Activated naive CD8-positive, alpha-beta T cell treated with anti-CD3 and anti-CD28 coated beads for 36 hours (primary cell): ENCODE results near the gene KSR1. TPM values are rescaled to one million over a fixed set of nuclear protein-coding genes. Genes with fewer than 3 reads are reported as not detected.
A peak's percentile ranks its signal among the peaks of the same experiment; 100 is the strongest.
"Not testable (repeated sequence)": the region's sequence is repeated elsewhere in the genome, so short reads cannot be mapped to it uniquely, and the experiment has no call there.

Experiments used
- DNase-seq: peaks from one replicate; pipeline ENCODE4 v3.0.0; 2021
- H3K27ac Mint-ChIP-seq: one replicate; pipeline ENCODE4 v1.8.0; 2022; ENCODE audit warnings: mild to moderate bottlenecking, moderate library complexity, mixed read lengths
- H3K27me3 Mint-ChIP-seq: one replicate; pipeline ENCODE4 v1.8.0; 2022; ENCODE audit warnings: mild to moderate bottlenecking, mixed read lengths
- H3K36me3 Mint-ChIP-seq: one replicate; pipeline ENCODE4 v1.8.0; 2021; ENCODE audit warnings: mild to moderate bottlenecking, mixed read lengths
- H3K4me1 Mint-ChIP-seq: one replicate; pipeline ENCODE4 v1.8.0; 2021; ENCODE audit warnings: mixed read lengths
- H3K4me3 Mint-ChIP-seq: one replicate; pipeline ENCODE4 v1.8.0; 2022; ENCODE audit warnings: mild to moderate bottlenecking, moderate library complexity, mixed read lengths
- H3K9me3 Mint-ChIP-seq: one replicate; pipeline ENCODE4 v1.8.0; 2022; ENCODE audit warnings: mixed read lengths
- total RNA-seq, 2 experiments: library from RNA; stranded (reverse); gene quantifications; one replicate each; pipeline ENCODE4 v1.2.3, GENCODE V29; 2021

The KSR1 gene
- total RNA-seq: 10 to 100 TPM; 58.9 to 62.5 TPM

DNA sequence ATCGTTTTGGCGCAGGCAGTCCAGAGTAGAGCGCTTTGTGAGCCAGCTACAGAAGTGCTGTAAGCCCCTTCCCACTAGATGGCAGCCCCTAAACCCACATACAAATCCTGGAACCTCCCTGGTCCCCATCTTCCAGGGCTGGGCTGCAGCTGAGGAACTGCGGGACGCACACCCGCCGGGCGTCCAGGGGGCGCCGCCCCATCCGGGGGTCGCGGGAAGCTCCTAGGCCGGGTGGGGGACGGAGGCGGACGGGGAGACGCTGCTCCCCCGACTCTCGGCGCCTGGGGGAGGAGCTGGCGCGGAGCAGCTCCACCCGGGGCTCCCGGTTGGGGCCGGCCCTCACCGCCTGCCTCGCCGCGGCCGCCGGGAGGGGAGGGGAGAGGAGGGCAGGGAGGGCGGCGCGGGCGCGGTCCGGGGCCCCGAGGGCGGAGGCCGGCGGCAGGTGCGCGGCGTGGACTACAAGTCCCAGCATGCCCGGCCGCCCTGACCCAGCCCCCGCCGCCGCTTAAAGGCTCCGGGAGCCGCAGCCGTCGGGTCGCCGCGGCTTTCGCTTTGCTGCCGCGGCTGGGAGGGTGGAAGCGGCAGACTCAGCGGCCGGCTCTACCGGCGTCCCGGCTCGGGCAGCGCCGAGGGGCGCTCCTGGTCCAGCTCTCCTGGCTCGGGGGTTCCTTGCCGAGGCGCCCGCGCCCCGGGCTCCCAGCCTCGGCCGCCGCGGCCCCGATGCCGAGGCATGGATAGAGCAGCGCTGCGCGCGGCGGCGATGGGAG lies at the start of gene KSR1:
Gene KSR1, plus strand, starts transcription at position 535 of the 767 bp plus-strand sequence. Its CDS starts 196 bp downstream, at position 731.
- H3K27me3 Mint-ChIP-seq: no peaks in the 10 kb centered on the region
- peak within 1 kb of the TSS; percentile 97 for H3K4me3 Mint-ChIP-seq
- no peaks in the 10 kb centered on the region for H3K9me3 Mint-ChIP-seq
- DNase-seq: peak; percentile 88
- peaks cover 36% of the 10 kb centered on the region for H3K4me1 Mint-ChIP-seq
- H3K36me3 Mint-ChIP-seq: peaks cover 13% of the 10 kb centered on the region
- H3K27ac Mint-ChIP-seq: peak within 1 kb of the TSS; percentile 78

DNA sequence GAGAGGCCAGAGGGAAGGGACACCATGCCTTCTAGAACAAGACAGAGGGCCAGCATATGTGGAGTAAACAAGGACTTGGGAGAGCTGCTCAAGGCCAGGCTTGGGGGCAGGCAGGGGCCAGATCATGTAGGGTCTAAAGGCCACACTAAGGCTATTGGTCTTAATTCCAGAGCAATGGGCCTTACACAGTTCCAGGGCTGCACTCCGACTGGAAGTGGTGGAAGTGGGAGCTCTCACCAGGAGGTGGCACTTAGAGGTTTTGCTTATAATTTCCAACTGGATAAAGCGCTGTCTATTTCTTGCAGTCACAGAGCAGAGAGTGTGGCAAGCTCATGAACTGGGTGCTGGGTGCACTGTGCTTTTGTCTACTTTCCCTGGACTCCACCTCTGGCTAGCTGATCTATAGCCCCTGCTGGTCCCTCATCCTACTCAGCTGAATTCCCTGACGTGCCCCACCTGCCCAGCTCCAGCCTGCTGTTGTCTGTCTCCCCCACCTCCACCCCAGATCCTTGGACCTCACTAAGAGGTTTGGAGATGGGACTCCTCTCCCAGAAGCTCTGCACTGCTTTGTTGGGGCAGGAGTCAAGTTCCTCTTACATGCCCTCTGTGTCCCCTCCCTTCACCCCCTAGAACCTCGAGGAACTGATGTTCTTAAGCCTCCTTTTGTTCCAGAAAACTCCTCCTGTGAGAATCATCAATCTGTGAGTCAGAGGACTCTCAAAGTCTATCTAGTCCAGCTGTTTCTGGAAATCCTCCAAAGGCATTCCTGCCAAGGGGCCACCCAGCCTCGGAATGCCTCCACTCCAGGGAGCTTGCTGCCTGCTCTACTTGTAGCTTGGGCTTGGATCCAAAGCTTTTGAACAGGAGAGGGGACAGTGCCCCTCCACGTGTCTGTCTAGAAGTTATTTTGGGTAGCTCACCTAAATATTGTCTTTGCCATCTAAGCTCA lies 48.1 kb upstream of the KSR1 start:
- H3K4me1 Mint-ChIP-seq: no peaks in the 10 kb centered on the region
- no peaks in the 10 kb centered on the region for H3K9me3 Mint-ChIP-seq
- no peak for DNase-seq
- H3K27ac Mint-ChIP-seq: no peak overlapping the region
- no peaks in the 10 kb centered on the region for H3K36me3 Mint-ChIP-seq
- H3K4me3 Mint-ChIP-seq: no peak overlapping the region
- peaks cover 8% of the 10 kb centered on the region for H3K27me3 Mint-ChIP-seq

DNA sequence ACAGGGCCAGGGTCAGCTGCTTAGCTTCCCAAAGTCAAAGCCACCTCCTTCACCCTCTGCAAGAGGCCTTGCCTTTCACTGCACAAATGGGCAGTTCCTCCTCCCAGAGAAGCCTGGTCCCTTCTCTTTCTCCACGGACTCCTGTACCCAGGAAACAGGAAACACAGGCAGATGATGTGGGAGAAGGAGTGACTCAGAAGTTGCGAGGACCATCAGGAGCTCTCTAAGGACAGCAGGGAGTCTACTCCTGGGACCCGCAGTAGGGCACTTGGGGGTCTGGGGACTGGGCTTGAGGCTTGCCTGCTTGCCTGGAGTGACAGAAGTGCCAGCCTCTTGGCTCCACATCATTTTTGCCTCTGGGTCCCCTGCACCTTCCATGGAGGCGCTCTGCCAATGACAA lies 47.4 kb upstream of the KSR1 start:
- DNase-seq: no peak
- Mint-ChIP-seq H3K4me3 (no peak overlapping the region), H3K27ac (no peak overlapping the region), H3K9me3 (no peaks in the 10 kb centered on the region), H3K36me3 (no peaks in the 10 kb centered on the region), H3K27me3 (peaks cover 8% of the 10 kb centered on the region), H3K4me1 (no peaks in the 10 kb centered on the region)

DNA sequence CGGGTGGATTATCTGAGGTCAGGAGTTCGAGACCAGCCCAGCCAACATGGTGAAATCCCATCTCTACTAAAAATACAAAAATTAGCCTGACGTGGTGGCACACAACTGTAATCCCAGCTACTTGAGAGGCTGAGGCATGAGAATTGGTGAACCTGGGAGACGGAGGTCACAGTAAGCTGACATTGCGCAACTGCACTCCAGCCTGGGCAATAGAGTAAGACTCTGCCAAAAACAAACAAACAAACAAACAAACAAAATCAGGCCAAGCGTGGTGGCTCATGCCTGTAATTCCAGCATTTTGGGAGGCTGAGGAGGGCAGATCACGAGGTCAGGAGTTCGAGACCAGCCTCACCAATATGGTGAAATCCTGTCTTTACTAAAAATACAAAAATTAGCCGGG lies 44.1 kb upstream of the KSR1 start:
- not testable (repeated sequence) for H3K36me3 Mint-ChIP-seq, H3K4me1 Mint-ChIP-seq, H3K9me3 Mint-ChIP-seq, H3K27ac Mint-ChIP-seq, H3K27me3 Mint-ChIP-seq, H3K4me3 Mint-ChIP-seq, DNase-seq

DNA sequence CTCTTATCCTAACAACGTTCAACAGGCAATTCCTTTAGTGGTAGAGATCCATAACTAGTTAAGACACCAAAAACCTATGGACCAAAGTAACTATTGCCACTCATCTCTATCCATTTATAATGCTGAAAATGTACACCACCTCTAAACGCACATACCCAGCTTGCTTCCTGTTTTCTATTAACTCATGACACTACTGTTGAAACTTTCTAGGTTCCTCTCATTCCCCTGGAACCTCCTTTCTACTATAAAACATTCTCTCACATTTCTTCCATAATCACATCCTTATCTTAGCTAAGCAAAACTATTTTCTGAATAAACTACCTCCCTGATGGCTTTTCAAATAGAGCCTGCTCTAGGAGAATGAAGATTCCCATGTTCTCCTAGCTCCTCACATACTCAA lies 42.9 kb upstream of the KSR1 start:
- Mint-ChIP-seq H3K9me3 (no peaks in the 10 kb centered on the region), H3K4me1 (no peaks in the 10 kb centered on the region)

DNA sequence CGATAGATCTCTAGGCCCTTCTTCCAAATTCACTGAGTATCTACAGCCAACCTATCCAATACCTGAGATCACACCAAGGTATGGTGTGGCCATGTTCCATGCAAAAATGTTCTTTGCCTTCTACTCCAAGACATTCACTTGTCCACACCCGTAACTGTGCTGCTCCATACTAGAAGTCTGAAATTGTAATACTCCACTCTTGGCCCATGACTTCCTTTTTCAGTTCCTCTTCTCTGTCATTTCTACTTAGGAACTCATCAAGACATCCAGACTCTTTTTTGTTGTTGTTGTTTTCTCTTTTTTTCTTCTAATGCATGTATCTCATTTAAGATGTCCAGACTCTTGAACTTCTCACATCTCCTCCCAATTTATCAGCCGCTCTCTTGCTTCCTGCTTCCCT lies 42.5 kb upstream of the KSR1 start:
- no peak for DNase-seq
- H3K27ac Mint-ChIP-seq: no peak overlapping the region
- H3K36me3 Mint-ChIP-seq: no peaks in the 10 kb centered on the region
- no peaks in the 10 kb centered on the region for H3K4me1 Mint-ChIP-seq
- H3K9me3 Mint-ChIP-seq: no peaks in the 10 kb centered on the region
- no peak overlapping the region for H3K4me3 Mint-ChIP-seq
- peaks cover 8% of the 10 kb centered on the region for H3K27me3 Mint-ChIP-seq

More for the DNA sequence above, 42.9 kb upstream of the KSR1 start:
- Mint-ChIP-seq H3K27ac (no peak overlapping the region), H3K4me3 (no peak overlapping the region), H3K27me3 (peaks cover 8% of the 10 kb centered on the region), H3K36me3 (no peaks in the 10 kb centered on the region)
- DNase-seq: no peak

DNA sequence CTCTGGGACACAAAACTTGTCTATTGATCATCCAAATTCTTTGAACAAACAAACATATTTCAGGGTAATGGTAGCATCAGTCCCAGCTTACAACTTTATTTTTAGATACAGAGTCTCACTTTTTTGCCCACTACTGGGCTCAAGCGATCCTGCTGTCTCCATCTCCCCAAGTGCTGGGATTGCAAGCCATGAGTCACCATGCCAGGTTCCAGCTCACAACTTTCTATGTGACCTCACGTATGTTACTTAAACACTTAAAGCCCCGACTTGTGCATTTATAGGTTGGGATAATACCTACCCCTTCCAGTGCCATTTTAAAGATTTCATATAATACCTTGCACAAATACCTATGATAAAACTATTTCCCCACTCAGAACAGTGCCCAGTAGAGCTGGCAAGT lies 42.0 kb upstream of the KSR1 start:
- Mint-ChIP-seq H3K27ac (no peak overlapping the region), H3K36me3 (no peaks in the 10 kb centered on the region), H3K4me3 (no peak overlapping the region), H3K27me3 (peaks cover 8% of the 10 kb centered on the region), H3K9me3 (no peaks in the 10 kb centered on the region), H3K4me1 (no peaks in the 10 kb centered on the region)
- DNase-seq: no peak

DNA sequence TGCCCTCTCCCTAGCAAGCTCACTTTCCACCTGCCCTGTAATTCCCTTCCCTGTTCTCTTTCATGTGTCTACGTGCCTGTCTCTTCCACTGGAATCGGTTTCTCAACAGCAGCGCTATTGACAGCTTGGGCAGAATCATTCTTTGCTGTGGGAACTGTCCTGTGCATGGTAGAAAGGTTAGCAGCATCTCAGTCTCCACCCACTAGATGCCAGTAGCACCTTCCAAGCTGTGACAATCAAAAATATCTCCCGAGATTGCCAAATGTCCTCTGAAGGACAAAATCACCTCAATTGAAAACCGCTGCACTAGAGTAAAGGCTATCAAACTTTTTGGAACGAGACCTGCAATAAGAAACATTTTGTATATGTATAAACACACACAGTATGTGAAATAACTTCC lies 41.6 kb upstream of the KSR1 start:
- H3K27ac Mint-ChIP-seq: no peak overlapping the region
- H3K9me3 Mint-ChIP-seq: no peaks in the 10 kb centered on the region
- no peak for DNase-seq
- no peaks in the 10 kb centered on the region for H3K4me1 Mint-ChIP-seq
- H3K36me3 Mint-ChIP-seq: no peaks in the 10 kb centered on the region
- H3K27me3 Mint-ChIP-seq: peaks cover 5% of the 10 kb centered on the region
- H3K4me3 Mint-ChIP-seq: no peak overlapping the region

DNA sequence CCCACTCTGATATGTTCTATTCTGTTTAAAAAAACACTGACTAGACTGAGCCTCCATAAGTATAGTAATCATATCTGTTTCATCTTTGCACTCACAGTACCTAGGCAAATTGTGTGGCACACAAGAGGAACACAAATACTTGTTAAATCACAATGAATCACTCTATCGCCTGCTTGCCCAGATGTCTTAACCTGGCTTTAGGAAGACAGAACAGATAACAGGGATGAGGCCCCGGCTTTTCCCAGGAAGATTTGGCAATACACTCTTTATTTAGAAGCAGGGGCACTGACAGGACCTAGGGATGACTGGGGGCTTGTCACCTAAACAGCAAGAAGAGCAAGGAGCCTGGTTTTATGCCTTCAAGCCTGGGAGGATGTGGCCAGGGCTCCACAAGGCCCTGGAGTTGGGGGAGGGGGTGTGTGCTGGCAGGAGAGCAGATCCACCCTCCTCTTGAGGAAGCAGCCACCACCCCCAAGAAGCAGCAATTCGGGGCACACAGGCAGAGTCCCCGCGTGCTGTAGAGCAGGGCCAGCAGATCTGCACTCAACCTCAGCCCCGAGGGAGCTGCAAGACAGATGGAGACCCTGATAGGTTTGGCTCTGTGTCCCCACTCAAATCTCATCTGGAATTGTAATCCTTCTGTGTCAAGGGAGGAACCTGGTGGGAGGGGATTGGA lies 41.0 kb upstream of the KSR1 start:
- Mint-ChIP-seq H3K27ac (no peak overlapping the region), H3K4me3 (no peak overlapping the region), H3K36me3 (no peaks in the 10 kb centered on the region), H3K9me3 (no peaks in the 10 kb centered on the region), H3K27me3 (no peaks in the 10 kb centered on the region), H3K4me1 (no peaks in the 10 kb centered on the region)
- DNase-seq: no peak

DNA sequence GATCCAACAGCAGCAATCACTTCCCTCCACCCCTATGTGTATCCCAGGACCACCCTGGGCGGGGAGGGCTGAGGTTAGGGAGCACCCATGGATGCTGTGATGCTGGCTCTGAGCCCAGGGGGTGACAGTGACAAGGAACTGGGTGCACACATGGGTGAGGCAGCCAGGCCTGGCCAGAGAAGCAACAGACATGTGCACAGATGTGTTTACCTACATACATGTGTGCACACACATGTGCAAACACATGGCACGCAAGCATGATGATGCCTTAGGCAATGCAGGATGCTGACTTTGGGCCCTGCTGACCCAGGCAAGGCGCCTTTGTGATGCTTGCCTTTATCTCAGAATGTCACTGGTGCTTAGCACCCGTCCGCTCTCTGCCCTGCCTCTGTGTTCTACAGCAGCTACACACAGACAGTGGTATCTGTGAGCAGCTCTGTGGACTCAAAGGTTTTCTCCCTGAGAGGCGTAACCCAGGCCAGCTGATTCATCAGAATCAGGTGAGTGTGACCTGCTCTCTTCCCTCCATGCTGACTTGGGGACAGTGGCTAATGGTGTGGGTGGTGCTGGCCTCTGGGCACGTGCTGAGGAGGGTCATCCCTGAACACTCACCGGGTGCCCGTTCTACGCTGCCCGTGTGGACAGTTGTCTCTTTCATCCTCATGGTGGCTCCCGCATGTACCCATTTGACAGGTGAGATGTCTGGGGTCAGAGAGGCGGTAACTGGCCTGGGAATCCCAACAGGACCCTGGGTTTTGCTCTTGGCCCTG lies 38.5 kb upstream of the KSR1 start:
- H3K4me1 Mint-ChIP-seq: no peaks in the 10 kb centered on the region
- DNase-seq: no peak
- no peaks in the 10 kb centered on the region for H3K36me3 Mint-ChIP-seq
- H3K27ac Mint-ChIP-seq: no peak overlapping the region
- H3K9me3 Mint-ChIP-seq: no peaks in the 10 kb centered on the region
- H3K4me3 Mint-ChIP-seq: no peak overlapping the region
- H3K27me3 Mint-ChIP-seq: no peaks in the 10 kb centered on the region

DNA sequence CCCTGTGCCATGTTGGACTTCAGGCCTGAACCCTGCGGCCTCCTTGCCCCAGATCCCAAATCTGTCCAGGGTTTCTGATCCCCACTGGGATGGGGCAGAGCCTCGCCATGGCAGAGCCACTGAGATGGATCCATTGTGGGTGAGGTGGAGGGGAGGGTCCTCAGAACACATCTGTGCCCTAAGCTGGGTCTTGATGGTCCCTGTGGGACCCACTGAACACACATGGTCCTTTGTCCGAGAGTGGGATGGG lies 38.0 kb upstream of the KSR1 start:
- no peak for DNase-seq
- no peak overlapping the region for H3K4me3 Mint-ChIP-seq
- H3K27ac Mint-ChIP-seq: no peak overlapping the region
- no peaks in the 10 kb centered on the region for H3K4me1 Mint-ChIP-seq
- no peaks in the 10 kb centered on the region for H3K9me3 Mint-ChIP-seq
- H3K36me3 Mint-ChIP-seq: no peaks in the 10 kb centered on the region
- no peaks in the 10 kb centered on the region for H3K27me3 Mint-ChIP-seq

DNA sequence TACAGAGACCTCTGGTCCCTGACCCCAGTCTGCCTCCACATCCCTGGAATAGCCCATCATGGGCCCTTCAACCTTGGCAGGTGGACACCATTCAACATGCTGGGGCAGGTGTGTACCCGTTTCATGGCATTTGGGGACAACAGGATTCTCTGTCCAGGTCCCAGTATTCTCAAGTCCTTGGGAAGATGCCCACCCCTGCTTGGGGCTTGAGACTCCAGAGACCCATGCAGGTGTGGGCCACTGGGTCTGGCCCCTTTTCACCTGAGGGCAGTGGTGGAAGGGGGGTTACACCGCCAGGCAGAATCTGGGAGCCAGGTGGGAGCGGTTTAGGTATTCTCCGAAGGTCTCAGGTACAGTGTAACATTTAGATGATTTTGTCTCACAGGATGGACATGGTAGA lies 37.1 kb upstream of the KSR1 start:
- no peaks in the 10 kb centered on the region for H3K36me3 Mint-ChIP-seq
- no peak overlapping the region for H3K27ac Mint-ChIP-seq
- peaks cover 2% of the 10 kb centered on the region for H3K4me1 Mint-ChIP-seq
- no peaks in the 10 kb centered on the region for H3K27me3 Mint-ChIP-seq
- DNase-seq: no peak
- no peak overlapping the region for H3K4me3 Mint-ChIP-seq
- no peaks in the 10 kb centered on the region for H3K9me3 Mint-ChIP-seq

DNA sequence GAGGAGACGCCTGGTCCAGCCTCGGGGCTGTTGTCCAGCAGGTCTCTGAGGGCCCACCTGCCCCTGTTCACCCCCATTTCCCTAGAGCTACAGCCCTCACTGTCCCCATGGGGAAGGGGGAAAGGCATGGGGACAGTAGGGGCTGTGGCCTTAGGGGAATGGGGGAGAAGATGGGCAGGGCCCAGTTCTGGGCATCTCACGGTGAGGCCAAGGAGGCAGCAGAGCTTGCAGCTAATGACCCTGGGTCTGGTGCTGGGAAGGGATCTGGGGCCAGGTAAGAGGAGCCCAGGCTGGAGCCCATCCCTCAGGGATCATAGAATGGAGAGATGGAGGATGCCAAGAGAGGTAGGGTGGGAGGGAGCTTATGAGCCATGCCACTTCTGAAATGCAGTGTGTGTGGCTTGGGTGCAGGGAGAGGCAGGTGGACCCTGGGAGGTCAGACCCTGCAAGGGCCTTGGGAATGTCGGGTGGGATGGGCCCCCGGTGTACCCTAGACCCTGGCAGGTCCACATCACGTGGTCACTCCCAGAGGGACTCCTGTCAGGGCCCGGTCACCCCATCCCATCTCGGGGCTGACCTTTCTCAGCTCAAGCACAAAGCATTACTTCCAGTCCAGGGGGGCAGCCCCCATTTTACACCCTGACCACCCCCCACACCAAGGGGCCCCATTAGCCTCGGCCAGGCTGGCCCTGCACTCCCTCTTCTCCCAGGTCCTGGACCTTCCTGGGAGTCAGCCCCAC lies 35.9 kb upstream of the KSR1 start:
- H3K4me3 Mint-ChIP-seq: no peak overlapping the region
- H3K36me3 Mint-ChIP-seq: no peaks in the 10 kb centered on the region
- no peaks in the 10 kb centered on the region for H3K9me3 Mint-ChIP-seq
- no peaks in the 10 kb centered on the region for H3K27me3 Mint-ChIP-seq
- peaks cover 2% of the 10 kb centered on the region for H3K4me1 Mint-ChIP-seq
- H3K27ac Mint-ChIP-seq: no peak overlapping the region
- no peak for DNase-seq

DNA sequence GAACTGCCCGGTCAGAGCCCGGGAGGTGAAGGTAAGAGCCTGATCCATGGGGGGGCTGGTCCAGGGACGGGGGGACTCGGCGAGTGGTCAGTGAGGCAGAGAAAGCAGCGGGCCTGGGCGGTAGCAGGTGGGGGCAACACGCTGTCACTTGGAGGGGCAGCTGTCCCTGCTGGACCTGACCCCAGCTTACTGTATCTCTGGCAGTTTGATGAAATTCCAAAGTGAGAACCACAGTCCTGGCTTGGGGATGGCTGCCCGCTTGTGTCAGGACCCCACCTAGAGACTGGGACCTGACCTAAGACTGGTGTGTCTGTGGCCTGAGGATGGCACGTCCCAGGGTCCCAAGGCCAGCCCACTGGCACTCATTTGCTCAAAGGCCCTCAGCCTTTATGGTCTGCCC lies 35.1 kb upstream of the KSR1 start:
- H3K9me3 Mint-ChIP-seq: no peaks in the 10 kb centered on the region
- peaks cover 2% of the 10 kb centered on the region for H3K4me1 Mint-ChIP-seq
- no peaks in the 10 kb centered on the region for H3K36me3 Mint-ChIP-seq
- no peak overlapping the region for H3K27ac Mint-ChIP-seq
- DNase-seq: no peak
- no peak overlapping the region for H3K4me3 Mint-ChIP-seq
- H3K27me3 Mint-ChIP-seq: no peaks in the 10 kb centered on the region
